Natural killer cell (primary cell): ENCODE data around the gene TATDN2. TPM values are rescaled to one million over a fixed set of nuclear protein-coding genes. Genes with fewer than 3 reads are reported as not detected.

ENCODE experiments used
- ATAC-seq, 3 donors: fragments of 150-1000 bp in 2 of 3; fragments of 200-7000 bp in 1 of 3; cut with Tn5 transposase; 1 replicate in 1 of 3; 2 replicates in 2 of 3; pipeline ENCODE4 v1.10.0; 2021; ENCODE audit warnings: mild to moderate bottlenecking in 2 of 3, moderate library complexity in 2 of 3
- DNase-seq, 2 donors: peaks; one replicate each; pipeline versions ENCODE4 v3.0.0 to v3.0.0-alpha.2; 2013 to 2021; ENCODE audit warnings: mixed read lengths in 1 of 2
- H3K27ac ChIP-seq: one replicate; pipeline ENCODE4 v1.5.1; 2013; ENCODE audit warnings: mild to moderate bottlenecking, low read length
- H3K27me3 ChIP-seq: one replicate; pipeline ENCODE4 v1.6.1; 2013; ENCODE audit warnings: low read length; ENCODE audit not compliant: control insufficient read depth, insufficient read depth
- H3K36me3 ChIP-seq: one replicate; pipeline ENCODE4 v1.6.1; 2013; ENCODE audit warnings: low read length; ENCODE audit not compliant: control insufficient read depth, insufficient read depth
- H3K4me1 ChIP-seq: one replicate; pipeline ENCODE4 v1.6.1; 2013; ENCODE audit warnings: low read length; ENCODE audit not compliant: control insufficient read depth, insufficient read depth
- H3K4me3 ChIP-seq: one replicate; pipeline ENCODE4 v1.5.1; 2013; ENCODE audit warnings: low read length
- H3K9me3 ChIP-seq: one replicate; pipeline ENCODE4 v1.6.1; 2013; ENCODE audit warnings: low read length; ENCODE audit not compliant: control insufficient read depth, insufficient read depth
- H3K27ac Mint-ChIP-seq, 2 donors: one replicate each; pipeline ENCODE4 v1.8.0; 2022; ENCODE audit warnings: mild to moderate bottlenecking in 2 of 2, mixed read lengths in 2 of 2, moderate library complexity in 1 of 2
- H3K27me3 Mint-ChIP-seq, 2 donors: one replicate each; pipeline ENCODE4 v1.8.0; 2022; ENCODE audit warnings: low read depth in 2 of 2, mixed read lengths in 2 of 2
- H3K36me3 Mint-ChIP-seq: one replicate; pipeline ENCODE4 v1.8.0; 2022; ENCODE audit warnings: mixed read lengths
- H3K4me1 Mint-ChIP-seq, 2 donors: one replicate each; pipeline ENCODE4 v1.8.0; 2022; ENCODE audit warnings: mixed read lengths in 2 of 2
- H3K4me3 Mint-ChIP-seq: one replicate; pipeline ENCODE4 v1.8.0; 2022; ENCODE audit warnings: mild to moderate bottlenecking, moderate library complexity, mixed read lengths
- H3K9me3 Mint-ChIP-seq, 2 donors: one replicate each; pipeline ENCODE4 v1.8.0; 2022; ENCODE audit warnings: mixed read lengths in 2 of 2
- CTCF ChIP-seq: fragments of 200-600 bp; IDR thresholded peaks from one replicate; pipeline ENCODE4 v1.8.0; 2022; ENCODE audit warnings: antibody characterized with exemption
- WGBS: methylation state at CpG from one replicate; pipeline ENCODE4 v1.1.7; 2013; ENCODE audit warnings: missing lambda C conversion rate; ENCODE audit not compliant: insufficient coverage; 5-methylcytosine and 5-hydroxymethylcytosine counted together
- intact Hi-C: fragments of 100-400 bp; cut with micrococcal nuclease; formaldehyde crosslinking; loops from one replicate; pipeline ENCODE4 v1.14.2; 2022
- total RNA-seq, 4 donors: library from RNA; stranded (reverse); fragments of 120-200 nt in 1 of 4; gene quantifications; one replicate each; pipeline versions ENCODE4 v1.2.3 to v1.2.4, GENCODE V29; 2013 to 2022

Gene TATDN2
- total RNA-seq, 3 donors from 2014 or later (not counting 1 experiment from before 2014, with no cell fraction given) = 75.6 to 99.4 (median 88.4) TPM

- H3K9me3 ChIP-seq = no peaks in the 10 kb centered on the region
Observed at GRCh38 chr3:10233988-10234387, 14.3 kb upstream of the TATDN2 start.

GRCh38 chr3:10234526-10235230 is 13.6 kb upstream of the TATDN2 start:
- no peak overlapping the region for H3K27ac Mint-ChIP-seq
- no peak for ATAC-seq
- no peaks in the 10 kb centered on the region for H3K27me3 Mint-ChIP-seq
- Histone ChIP-seq H3K27ac (no peak overlapping the region), H3K9me3 (no peaks in the 10 kb centered on the region), H3K27me3 (no peaks in the 10 kb centered on the region), H3K4me3 (no peak overlapping the region), H3K4me1 (peaks cover 21% of the 10 kb centered on the region), H3K36me3 (peaks cover 51% of the 10 kb centered on the region)
- H3K4me1 Mint-ChIP-seq = peaks cover 28% of the 10 kb centered on the region in 2 donors
- 97% methylated on average over 36 of the region's 36 CpGs for WGBS
- H3K9me3 Mint-ChIP-seq = no peaks in the 10 kb centered on the region
- no peaks in the 10 kb centered on the region for H3K36me3 Mint-ChIP-seq
- no peak overlapping the region for H3K4me3 Mint-ChIP-seq
- intact Hi-C loops = no loop called here
- no peak for DNase-seq
- TF ChIP-seq CTCF = no peak

More at GRCh38 chr3:10233988-10234387, 14.3 kb upstream of the TATDN2 start:
- Histone ChIP-seq H3K4me1 (peaks cover 23% of the 10 kb centered on the region), H3K36me3 (peaks cover 52% of the 10 kb centered on the region), H3K27me3 (no peaks in the 10 kb centered on the region), H3K4me3 (no peak overlapping the region), H3K27ac (no peak overlapping the region)
- TF ChIP-seq CTCF = no peak
- H3K27ac Mint-ChIP-seq = no peak overlapping the region
- no peak overlapping the region for H3K4me3 Mint-ChIP-seq
- H3K27me3 Mint-ChIP-seq = no peaks in the 10 kb centered on the region
- no peak for ATAC-seq
- H3K9me3 Mint-ChIP-seq = no peaks in the 10 kb centered on the region
- 95% methylated on average over 13 of the region's 13 CpGs for WGBS
- no peaks in the 10 kb centered on the region for H3K36me3 Mint-ChIP-seq
- intact Hi-C loops = no loop called here
- no peak for DNase-seq
- H3K4me1 Mint-ChIP-seq = peaks cover 21 to 22% of the 10 kb centered on the region in 2 donors

DNA sequence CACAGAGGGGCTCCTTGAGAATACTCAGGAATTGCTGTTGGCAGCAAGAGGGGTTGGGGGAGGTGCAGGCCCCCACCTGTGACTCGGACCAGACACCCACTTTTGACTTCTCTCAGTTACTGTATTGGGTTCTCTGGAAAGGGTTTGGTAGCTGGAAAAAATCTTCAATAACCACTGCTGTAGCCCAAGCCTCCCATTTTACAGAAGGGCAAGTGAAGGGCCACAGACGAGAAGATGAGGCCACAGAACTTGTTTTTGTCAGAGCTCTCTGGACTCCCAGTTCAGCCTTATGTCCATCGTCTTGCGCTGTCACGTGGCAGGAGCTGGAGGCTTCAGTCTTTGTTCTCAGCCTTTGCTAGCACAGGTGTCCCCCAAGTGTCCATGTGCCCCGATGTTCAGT is 12.7 kb upstream of the TATDN2 start:
- no peak for TF ChIP-seq CTCF
- Mint-ChIP-seq H3K4me3 (no peak overlapping the region), H3K27me3 (no peaks in the 10 kb centered on the region), H3K36me3 (no peaks in the 10 kb centered on the region), H3K4me1 (peaks cover 28% of the 10 kb centered on the region in 2 donors), H3K9me3 (no peaks in the 10 kb centered on the region), H3K27ac (peak overlapping the region in 1 of 2 donors; percentile 40)
- 90% methylated on average over 6 of the region's 6 CpGs for WGBS
- H3K9me3 ChIP-seq = no peaks in the 10 kb centered on the region
- peaks cover 52% of the 10 kb centered on the region for H3K36me3 ChIP-seq
- no peaks in the 10 kb centered on the region for H3K27me3 ChIP-seq
- ATAC-seq = no peak
- peaks cover 21% of the 10 kb centered on the region for H3K4me1 ChIP-seq
- intact Hi-C loops = no loop called here
- H3K27ac ChIP-seq = no peak overlapping the region
- no peak for DNase-seq
- H3K4me3 ChIP-seq = no peak overlapping the region
